Osteoblast (primary cell): ENCODE measurements around the gene VKORC1L1. TPM values are rescaled to one million over a fixed set of nuclear protein-coding genes. Genes with fewer than 3 reads are reported as not detected.
A peak's percentile ranks its signal among the peaks of the same experiment; 100 is the strongest.

Experiments used
- DNase-seq: peaks from one replicate; pipeline ENCODE4 v3.0.0; 2011; ENCODE audit warnings: low spot score, mixed read lengths; ENCODE audit not compliant: insufficient read length; ENCODE audit errors: missing footprints
- H2AFZ ChIP-seq: 2 replicates; pipeline ENCODE4 v1.6.0; 2011; ENCODE audit warnings: mild to moderate bottlenecking, low read length
- H3K27ac ChIP-seq: 2 replicates; pipeline ENCODE4 v1.5.1; 2011; ENCODE audit warnings: mild to moderate bottlenecking, low read depth, low read length, moderate library complexity
- H3K27me3 ChIP-seq: 2 replicates; pipeline ENCODE4 v1.6.0; 2012; ENCODE audit warnings: mild to moderate bottlenecking, control low read depth, inconsistent platforms, low read length, moderate library complexity; ENCODE audit not compliant: insufficient read depth
- H3K36me3 ChIP-seq: 2 replicates; pipeline ENCODE4 v1.5.1; 2011; ENCODE audit warnings: mild to moderate bottlenecking, low read length, control low read depth, moderate library complexity; ENCODE audit not compliant: insufficient read depth
- H3K4me1 ChIP-seq: 2 replicates; pipeline ENCODE4 v1.5.1; 2011; ENCODE audit warnings: mild to moderate bottlenecking, low read length, control low read depth, moderate library complexity; ENCODE audit not compliant: insufficient read depth
- H3K4me2 ChIP-seq: 2 replicates; pipeline ENCODE4 v1.6.0; 2011; ENCODE audit warnings: mild to moderate bottlenecking, low read length; ENCODE audit not compliant: insufficient read depth
- H3K4me3 ChIP-seq: fragments of 200-600 bp; sonication (generic); 3 replicates; pipeline ENCODE4 v1.5.1; 2012; ENCODE audit warnings: mild to moderate bottlenecking, low read length, inconsistent platforms; ENCODE audit not compliant: insufficient read depth
- H3K79me2 ChIP-seq: 2 replicates; pipeline ENCODE4 v1.6.0; 2012; ENCODE audit warnings: mild to moderate bottlenecking, low read length, control low read depth, inconsistent platforms; ENCODE audit not compliant: insufficient read depth
- H3K9me3 ChIP-seq: 2 replicates; pipeline ENCODE4 v1.5.1; 2011; ENCODE audit warnings: low read depth, low read length, control low read depth
- H4K20me1 ChIP-seq: 2 replicates; pipeline ENCODE4 v1.6.0; 2012; ENCODE audit warnings: mild to moderate bottlenecking, low read length, control low read depth; ENCODE audit not compliant: insufficient read depth
- CTCF ChIP-seq: IDR thresholded peaks from 2 replicates; pipeline ENCODE4 v1.5.1; 2011; ENCODE audit warnings: mild to moderate bottlenecking, low read depth, low read length, moderate library complexity; ENCODE audit errors: extremely low read depth
- total RNA-seq: library from RNA; depleted of rRNA; stranded (reverse); fragments of >200 nt; gene quantifications from 2 replicates; pipeline ENCODE4 v1.2.3, GENCODE V29; 2012

The VKORC1L1 gene
- total RNA-seq, 1 donor = 18.5 TPM

DNA sequence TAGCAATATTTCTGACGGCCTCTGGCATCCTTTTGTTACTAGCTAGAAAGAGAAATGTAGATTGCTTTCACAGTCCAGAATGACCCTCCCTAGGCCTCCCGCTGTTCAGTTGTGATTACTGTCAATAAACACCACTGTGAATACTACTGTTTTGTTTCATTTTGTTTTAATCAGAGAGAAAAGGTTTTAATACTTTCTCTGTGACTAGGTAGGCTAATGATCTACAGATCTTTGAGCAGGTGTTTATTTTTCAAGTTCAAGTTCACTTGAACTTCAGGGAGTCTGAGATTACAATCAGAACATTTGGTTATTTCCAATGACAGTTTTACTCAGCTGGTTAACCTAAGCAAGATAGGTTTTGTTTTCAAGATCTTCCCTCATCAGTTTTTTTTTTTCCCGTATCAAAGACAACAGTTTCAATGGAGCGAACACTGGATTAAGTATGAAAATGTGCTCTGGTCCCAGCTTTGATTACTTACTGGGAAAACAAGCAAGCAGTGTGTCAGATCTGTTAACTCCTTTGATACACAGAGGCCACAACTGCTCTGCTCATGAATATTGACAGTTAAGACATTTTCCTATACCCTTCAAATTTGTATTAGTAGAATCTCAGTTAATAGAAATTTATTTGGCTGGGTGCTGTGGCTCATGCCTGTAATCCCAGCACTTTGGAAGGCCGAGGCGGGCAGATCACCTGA is 34.8 kb downstream of the VKORC1L1 start:
- Histone ChIP-seq H3K27ac (no peak overlapping the region), H3K4me3 (no peak overlapping the region), H3K4me1 (peaks cover under 1% of the 10 kb centered on the region), H4K20me1 (peaks cover 12% of the 10 kb centered on the region), H3K27me3 (no peaks in the 10 kb centered on the region), H2AFZ (no peak overlapping the region), H3K9me3 (no peaks in the 10 kb centered on the region), H3K4me2 (no peak overlapping the region), H3K79me2 (peaks cover 59% of the 10 kb centered on the region), H3K36me3 (no peaks in the 10 kb centered on the region)
- no peak for TF ChIP-seq CTCF
- DNase-seq = peak; percentile 31

- Histone ChIP-seq H3K27ac (no peak overlapping the region), H3K36me3 (no peaks in the 10 kb centered on the region), H3K9me3 (no peaks in the 10 kb centered on the region), H3K4me3 (no peak overlapping the region), H2AFZ (no peak overlapping the region), H3K4me1 (peaks cover 7% of the 10 kb centered on the region), H3K4me2 (no peak overlapping the region), H3K79me2 (peaks cover 62% of the 10 kb centered on the region), H3K27me3 (no peaks in the 10 kb centered on the region), H4K20me1 (peaks cover 30% of the 10 kb centered on the region)
- DNase-seq = no peak
- no peak for TF ChIP-seq CTCF
These were observed 37.4 kb downstream of the VKORC1L1 start for GRCh38 chr7:65910237-65910636.

- DNase-seq = no peak
- Histone ChIP-seq H3K4me3 (no peak overlapping the region), H4K20me1 (peaks cover 30% of the 10 kb centered on the region), H2AFZ (no peak overlapping the region), H3K4me2 (no peak overlapping the region), H3K9me3 (no peaks in the 10 kb centered on the region), H3K36me3 (no peaks in the 10 kb centered on the region), H3K27ac (no peak overlapping the region), H3K79me2 (peaks cover 56% of the 10 kb centered on the region), H3K27me3 (no peaks in the 10 kb centered on the region), H3K4me1 (peaks cover 7% of the 10 kb centered on the region)
- no peak for TF ChIP-seq CTCF
These were observed 39.4 kb downstream of the VKORC1L1 start for GRCh38 chr7:65912237-65912636.

- H2AFZ ChIP-seq = no peak overlapping the region
- TF ChIP-seq CTCF = no peak
- H3K4me2 ChIP-seq = no peak overlapping the region
- DNase-seq = peak; percentile 42
- no peak overlapping the region for H3K4me3 ChIP-seq
- H3K36me3 ChIP-seq = no peaks in the 10 kb centered on the region
- peaks cover 52% of the 10 kb centered on the region for H3K79me2 ChIP-seq
- H3K9me3 ChIP-seq = no peaks in the 10 kb centered on the region
- no peak overlapping the region for H3K27ac ChIP-seq
- no peaks in the 10 kb centered on the region for H3K27me3 ChIP-seq
- peaks cover 7% of the 10 kb centered on the region for H3K4me1 ChIP-seq
- peaks cover 30% of the 10 kb centered on the region for H4K20me1 ChIP-seq
These were observed 43.2 kb downstream of the VKORC1L1 start for GRCh38 chr7:65915921-65916657.
